HuH-7.5 (cell line): Measurements from ENCODE around the gene CSTA.

ENCODE experiments used
- DNase-seq: peaks from one replicate; pipeline ENCODE4 v3.0.0; 2011; ENCODE audit warnings: low spot score

Gene CSTA

GRCh38 chr3:122322095-122323075, 2.7 kb upstream of the CSTA start:
- DNase-seq = no peak

GRCh38 chr3:122325769-122326168, 721 bp downstream of the CSTA start:
- DNase-seq = no peak

- no peak for DNase-seq
Measured at GRCh38 chr3:122331886-122332285, 6.8 kb downstream of the CSTA start.

- no peak for DNase-seq
Measured at GRCh38 chr3:122332551-122332950, 7.5 kb downstream of the CSTA start.

- DNase-seq = no peak
Measured at GRCh38 chr3:122342803-122343202, 17.8 kb downstream of the CSTA start.

- no peak for DNase-seq
Measured at GRCh38 chr3:122343654-122344053, 18.6 kb downstream of the CSTA start.

- DNase-seq = no peak
Measured at GRCh38 chr3:122349171-122349570, 24.1 kb downstream of the CSTA start.

GRCh38 chr3:122350814-122351418, 25.9 kb downstream of the CSTA start:
- DNase-seq = no peak

- no peak for DNase-seq
Measured at GRCh38 chr3:122351612-122352011, 26.6 kb downstream of the CSTA start.

- DNase-seq = no peak
Measured at GRCh38 chr3:122353215-122353614, 28.2 kb downstream of the CSTA start.

- no peak for DNase-seq
Measured at GRCh38 chr3:122353893-122354401, 28.9 kb downstream of the CSTA start.

GRCh38 chr3:122355612-122356011, 30.6 kb downstream of the CSTA start:
- no peak for DNase-seq

GRCh38 chr3:122356402-122356801, 31.4 kb downstream of the CSTA start:
- peak; percentile 36 for DNase-seq

- DNase-seq = no peak
Measured at GRCh38 chr3:122357828-122358702, 33.0 kb downstream of the CSTA start.

GRCh38 chr3:122358703-122359032, 33.6 kb downstream of the CSTA start:
- DNase-seq = no peak

- no peak for DNase-seq
Measured at GRCh38 chr3:122362026-122362425, 37.0 kb downstream of the CSTA start.

- no peak for DNase-seq
Measured at GRCh38 chr3:122364490-122364889, 39.4 kb downstream of the CSTA start.

GRCh38 chr3:122365073-122365472, 40.0 kb downstream of the CSTA start:
- DNase-seq = no peak

- peak; percentile 24 for DNase-seq
Measured at GRCh38 chr3:122365582-122366378, 40.7 kb downstream of the CSTA start.

GRCh38 chr3:122366379-122366749, 41.3 kb downstream of the CSTA start:
- DNase-seq = no peak

GRCh38 chr3:122374034-122374433, 49.0 kb downstream of the CSTA start:
- no peak for DNase-seq

- no peak for DNase-seq
Measured at GRCh38 chr3:122377975-122378374, 52.9 kb downstream of the CSTA start.
